Endometrial microvascular endothelial cells (primary cell): Measurements from ENCODE around the gene CSPG4. TPM values are rescaled to one million over a fixed set of nuclear protein-coding genes. Genes with fewer than 3 reads are reported as not detected.
"Not testable (repeated sequence)": the region's sequence is repeated elsewhere in the genome, so short reads cannot be mapped to it uniquely, and the experiment has no call there.

Experiments used
- in situ Hi-C: cut with HindIII; loops from 2 replicates; pipeline ENCODE4 v1.10.0; 2017; ENCODE audit warnings: low sequenced_read_pairs, low pct_unique_long_range_greater_than_20kb; ENCODE audit errors: inconsistent ontology term
- total RNA-seq: library from RNA; depleted of rRNA; stranded (reverse); fragments of >200 nt; gene quantifications from one replicate; pipeline ENCODE4 v1.2.3, GENCODE V29; 2015; ENCODE audit errors: inconsistent ontology term

The CSPG4 gene
- total RNA-seq = 1.9 TPM

DNA sequence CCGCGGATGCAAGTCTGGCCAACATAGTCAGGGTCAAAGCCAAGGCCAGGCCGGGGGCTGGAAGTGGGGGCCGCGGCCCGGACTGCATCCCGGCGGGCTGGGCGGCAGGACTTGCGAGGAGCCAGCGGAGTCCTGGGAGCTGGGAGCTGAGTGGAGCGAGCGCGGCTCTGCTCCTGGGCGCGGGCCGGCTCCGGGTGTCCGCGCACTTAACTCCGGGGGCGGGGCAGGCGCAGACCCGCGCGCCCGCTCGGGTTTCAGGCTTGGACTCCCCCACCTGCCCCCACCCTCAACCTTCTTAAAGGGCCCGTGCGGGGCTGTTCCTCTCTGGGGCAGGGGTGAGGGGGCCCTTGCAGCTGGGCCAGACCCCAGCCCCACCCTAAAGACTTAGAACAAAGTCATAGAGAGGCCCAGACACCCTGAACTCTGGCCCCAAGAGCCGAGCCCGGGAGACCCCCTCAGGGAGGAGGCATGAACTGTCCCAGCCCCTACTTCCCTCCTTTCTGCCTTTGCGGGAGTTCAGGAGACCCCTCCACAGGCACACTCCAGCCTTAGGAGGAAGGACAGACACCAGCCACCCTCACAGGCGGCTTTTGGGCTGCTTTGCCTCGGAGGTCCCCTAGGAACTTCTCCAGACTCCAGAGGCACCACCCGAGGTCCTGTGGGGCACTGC is at the start of gene CSPG4:
Gene CSPG4, minus strand, starts transcription at position 181 of the 670 bp plus-strand sequence. Its CDS starts 93 bp downstream, at position 88.
- in situ Hi-C loops = no loop called here

DNA sequence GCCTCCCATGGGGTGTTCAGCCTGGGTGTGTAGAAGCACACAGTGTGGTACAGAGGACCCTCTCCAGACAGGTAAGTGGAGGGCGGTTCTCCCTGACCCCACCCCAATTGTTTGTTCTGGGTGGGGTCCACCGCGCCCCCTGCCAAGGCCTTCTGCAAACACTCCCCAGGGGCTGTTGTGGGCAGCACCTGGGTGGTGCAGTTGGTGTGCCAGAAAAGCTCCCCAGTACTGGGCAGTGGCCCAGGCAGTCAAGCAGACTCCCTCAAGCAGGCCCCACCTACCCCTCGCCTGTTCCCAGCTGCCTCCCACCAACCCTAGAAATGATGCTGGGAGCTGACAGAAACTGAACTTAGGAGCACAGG is 49.7 kb upstream of the CSPG4 start:
- in situ Hi-C loops = not testable (repeated sequence)

GRCh38 chr15:75761446-75762356 is 49.1 kb upstream of the CSPG4 start:
- in situ Hi-C loops = no loop called here

GRCh38 chr15:75760704-75761435 is 48.2 kb upstream of the CSPG4 start:
- in situ Hi-C loops = no loop called here

DNA sequence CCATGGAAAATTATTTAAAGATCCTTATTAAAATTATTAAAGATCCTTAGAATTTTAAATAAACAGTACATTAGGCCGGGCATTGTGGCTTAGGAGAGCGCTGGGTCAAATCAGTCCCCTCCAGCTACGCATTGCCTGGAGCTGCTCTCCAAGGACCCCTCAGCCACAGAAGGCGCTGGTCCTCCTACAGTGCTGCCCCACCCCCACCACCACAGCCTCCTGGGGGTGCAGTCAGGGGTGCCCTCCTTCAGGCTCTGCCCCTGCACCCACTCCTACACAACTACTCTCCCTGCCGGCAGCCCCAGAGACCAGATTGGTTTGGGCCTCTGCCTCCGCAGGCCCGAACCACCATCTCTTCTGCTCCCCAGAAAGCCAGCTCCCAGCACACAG is 47.5 kb upstream of the CSPG4 start:
- in situ Hi-C loops = not testable (repeated sequence)

GRCh38 chr15:75759416-75760130 is 46.9 kb upstream of the CSPG4 start:
- in situ Hi-C loops = no loop called here

GRCh38 chr15:75758071-75758872 is 45.6 kb upstream of the CSPG4 start:
- in situ Hi-C loops = no loop called here

DNA sequence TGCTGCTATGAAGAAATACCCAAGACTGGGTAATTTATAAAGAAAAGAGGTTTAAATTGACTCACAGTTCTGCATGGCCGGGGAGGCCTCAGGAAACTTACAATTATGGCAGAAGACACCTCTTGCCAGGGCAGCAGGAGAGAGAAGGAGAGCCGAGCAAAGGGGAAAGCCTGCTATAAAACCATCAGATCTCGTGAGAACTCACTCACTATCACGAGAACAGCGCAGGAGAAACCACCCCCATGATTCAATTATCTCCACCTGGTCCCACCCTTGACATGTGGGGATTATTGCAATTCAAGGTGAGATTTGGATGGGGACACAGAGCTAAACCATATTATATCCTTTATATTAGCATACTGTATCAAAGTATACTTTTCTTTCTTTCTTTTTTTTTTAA is 42.2 kb upstream of the CSPG4 start:
- in situ Hi-C loops = not testable (repeated sequence)

DNA sequence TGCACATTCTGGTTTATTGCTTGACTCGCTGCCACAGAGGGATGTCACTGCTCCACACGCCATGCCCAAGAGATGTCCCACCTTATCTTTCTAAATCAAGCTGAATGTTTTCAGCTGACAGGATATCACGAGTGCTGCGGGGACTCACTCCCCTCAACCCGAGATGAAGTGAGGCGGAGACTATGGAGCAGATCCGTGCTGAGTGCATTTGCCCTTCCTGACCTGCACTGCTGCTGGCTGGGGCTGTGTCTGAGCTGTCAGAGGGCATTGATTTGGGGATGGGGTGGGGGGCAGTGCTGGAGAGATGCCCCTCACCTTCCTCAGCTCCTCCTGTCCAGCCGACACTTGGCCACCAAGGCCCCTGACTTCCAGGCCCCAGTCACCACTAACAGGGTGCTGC is 40.5 kb upstream of the CSPG4 start:
- in situ Hi-C loops = no loop called here

DNA sequence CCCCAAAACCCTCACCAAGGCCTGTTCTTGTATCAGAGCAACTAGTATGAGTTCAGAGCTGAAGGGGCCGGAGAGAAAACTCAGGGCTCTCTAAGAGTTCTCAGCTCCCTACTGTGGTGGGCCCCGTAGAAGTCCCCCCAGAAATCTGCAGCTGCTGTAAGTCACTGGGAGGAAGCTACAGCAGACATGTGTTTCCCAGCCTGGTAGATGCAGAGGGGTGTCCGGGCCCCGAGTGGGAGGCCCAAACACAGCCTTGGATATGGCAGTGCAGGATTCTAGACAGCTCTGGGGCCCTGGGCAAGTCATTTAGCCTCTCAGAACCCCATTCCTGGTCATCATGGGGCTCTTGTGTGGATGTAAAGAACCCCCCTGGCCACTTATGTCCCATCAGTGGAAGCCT is 39.2 kb upstream of the CSPG4 start:
- in situ Hi-C loops = no loop called here

DNA sequence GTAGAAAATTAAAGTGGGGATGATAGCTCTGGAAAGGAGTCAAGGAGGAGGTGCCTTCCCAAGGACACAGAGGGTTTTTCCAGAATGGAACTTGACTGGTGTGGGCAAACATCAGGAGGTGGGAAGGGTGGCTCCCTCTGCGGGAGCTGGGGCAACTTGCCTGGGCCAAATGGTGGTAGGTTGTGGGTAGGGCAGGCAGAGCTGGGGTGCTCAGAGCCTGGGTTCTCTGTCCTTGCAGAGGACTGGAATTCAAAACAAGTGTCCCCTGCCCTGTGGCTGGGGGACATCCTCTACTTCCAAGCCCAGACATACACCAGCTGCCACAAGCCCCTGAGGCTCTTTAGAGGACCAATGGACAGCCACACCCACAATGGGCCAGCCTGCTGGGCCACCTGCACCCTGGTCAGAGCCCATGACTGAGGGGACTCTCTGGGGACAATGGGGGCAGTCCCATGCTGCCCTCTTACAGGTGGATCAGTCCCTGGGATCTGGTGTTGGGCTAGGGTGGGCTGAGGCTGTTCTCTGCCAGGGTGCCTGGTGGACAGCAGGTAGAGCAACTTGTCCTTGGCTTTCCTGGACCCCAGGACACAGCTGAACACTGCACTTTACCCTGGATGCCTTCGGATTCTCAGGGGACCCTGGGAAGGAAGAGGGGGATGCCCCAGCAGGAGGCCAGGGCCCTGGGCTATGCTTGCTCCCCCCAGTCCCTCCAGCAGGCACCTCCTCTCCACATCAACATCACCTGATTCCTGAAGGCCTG is 38.6 kb upstream of the CSPG4 start:
- in situ Hi-C loops = no loop called here

GRCh38 chr15:75750261-75751050 is 37.8 kb upstream of the CSPG4 start:
- in situ Hi-C loops = no loop called here

- in situ Hi-C loops = no loop called here
Measured at GRCh38 chr15:75749820-75750219, 37.2 kb upstream of the CSPG4 start.

DNA sequence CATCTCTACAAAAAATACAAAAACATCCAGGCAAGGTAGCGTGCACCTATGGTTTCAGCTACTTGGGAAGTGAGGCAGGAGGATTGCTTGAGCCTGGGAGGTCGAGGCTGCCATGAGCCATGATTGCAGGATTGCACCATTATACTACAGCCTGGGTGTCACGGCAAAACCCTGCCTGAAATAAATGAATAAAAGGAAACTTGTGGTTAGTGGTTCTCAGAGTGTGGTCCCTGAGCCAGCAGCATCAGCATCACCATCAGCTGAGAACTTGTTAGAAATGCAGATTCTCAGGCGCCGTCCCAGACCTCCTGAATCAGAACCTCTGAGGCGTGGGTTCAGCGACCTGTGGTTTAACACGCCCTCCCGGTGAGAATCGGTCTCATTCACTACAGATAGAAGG is 36.2 kb upstream of the CSPG4 start:
- in situ Hi-C loops = not testable (repeated sequence)

DNA sequence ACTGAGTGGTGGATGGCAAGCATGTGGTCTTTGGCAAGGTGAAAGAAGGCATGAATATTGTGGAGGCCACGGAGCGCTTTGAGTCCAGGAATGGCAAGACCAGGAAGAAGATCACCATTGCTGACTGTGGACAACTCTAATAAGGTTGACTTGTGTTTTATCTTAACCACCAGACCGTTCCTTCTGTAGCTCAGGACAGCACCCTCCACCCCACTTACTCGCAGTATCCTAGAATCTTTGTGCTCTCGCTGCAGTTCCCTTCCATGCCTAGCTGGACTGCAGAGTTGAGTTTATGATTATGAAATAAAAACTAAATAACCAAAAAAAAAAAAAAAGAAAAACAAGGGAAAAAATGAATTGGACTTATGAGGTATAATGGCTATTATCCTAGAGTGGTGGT is 34.5 kb upstream of the CSPG4 start:
- in situ Hi-C loops = not testable (repeated sequence)

- in situ Hi-C loops = no loop called here
Measured at GRCh38 chr15:75745305-75745704, 32.7 kb upstream of the CSPG4 start.

DNA sequence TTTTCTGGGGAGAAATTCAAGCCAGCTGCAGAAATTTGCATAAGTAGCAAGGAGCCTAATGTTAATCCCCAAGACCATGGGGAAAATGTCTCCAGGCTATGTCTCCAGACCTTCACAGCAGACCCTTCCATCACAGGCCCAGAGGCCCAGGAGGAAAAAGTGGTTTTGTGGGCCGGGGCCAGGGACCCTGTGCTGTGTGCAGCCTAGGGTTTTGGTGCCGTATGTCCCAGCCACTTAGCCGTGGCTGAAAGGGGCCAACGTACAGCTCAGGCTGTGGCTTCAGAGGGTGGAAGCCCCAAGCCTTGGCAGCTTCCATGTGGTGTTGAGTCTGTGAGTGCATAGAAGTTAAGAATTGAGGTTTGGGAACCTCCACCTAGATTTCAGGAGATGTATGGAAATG is 29.7 kb upstream of the CSPG4 start:
- in situ Hi-C loops = not testable (repeated sequence)
